Panc1 (cell line): ENCODE measurements around the gene CDKN2D.

Source experiments
- POLR2AphosphoS5 ChIP-seq: IDR thresholded peaks from 2 replicates; pipeline ENCODE4 v1.6.1; 2012; ENCODE audit warnings: mild to moderate bottlenecking, low read depth, low read length, moderate library complexity
- SIN3A ChIP-seq: IDR thresholded peaks from 2 replicates; pipeline ENCODE4 v1.6.1; 2012; ENCODE audit warnings: low read depth, mild to moderate bottlenecking, low read length, moderate library complexity, borderline replicate concordance; ENCODE audit not compliant: insufficient read depth
- TCF7L2 ChIP-seq: IDR thresholded peaks from 2 replicates; pipeline ENCODE4 v1.6.1; 2011; ENCODE audit warnings: mild to moderate bottlenecking, low read depth, low read length, inconsistent platforms
- TF ChIP-seq, protein P1 (sequence below): fragments of 450-650 bp; IDR thresholded peaks from 2 replicates; pipeline ENCODE4 v1.5.1; 2017; ENCODE audit warnings: mild to moderate bottlenecking
- TF ChIP-seq, protein P2 (sequence below), 2 experiments: IDR thresholded peaks; 2 replicates each; pipeline ENCODE4 v1.6.1; 2011 to 2012; ENCODE audit warnings: low read depth in 2 of 2, control low read depth in 1 of 2, low read length in 1 of 2, mild to moderate bottlenecking in 1 of 2, moderate library complexity in 1 of 2; ENCODE audit not compliant: insufficient read depth in 1 of 2

DNA sequence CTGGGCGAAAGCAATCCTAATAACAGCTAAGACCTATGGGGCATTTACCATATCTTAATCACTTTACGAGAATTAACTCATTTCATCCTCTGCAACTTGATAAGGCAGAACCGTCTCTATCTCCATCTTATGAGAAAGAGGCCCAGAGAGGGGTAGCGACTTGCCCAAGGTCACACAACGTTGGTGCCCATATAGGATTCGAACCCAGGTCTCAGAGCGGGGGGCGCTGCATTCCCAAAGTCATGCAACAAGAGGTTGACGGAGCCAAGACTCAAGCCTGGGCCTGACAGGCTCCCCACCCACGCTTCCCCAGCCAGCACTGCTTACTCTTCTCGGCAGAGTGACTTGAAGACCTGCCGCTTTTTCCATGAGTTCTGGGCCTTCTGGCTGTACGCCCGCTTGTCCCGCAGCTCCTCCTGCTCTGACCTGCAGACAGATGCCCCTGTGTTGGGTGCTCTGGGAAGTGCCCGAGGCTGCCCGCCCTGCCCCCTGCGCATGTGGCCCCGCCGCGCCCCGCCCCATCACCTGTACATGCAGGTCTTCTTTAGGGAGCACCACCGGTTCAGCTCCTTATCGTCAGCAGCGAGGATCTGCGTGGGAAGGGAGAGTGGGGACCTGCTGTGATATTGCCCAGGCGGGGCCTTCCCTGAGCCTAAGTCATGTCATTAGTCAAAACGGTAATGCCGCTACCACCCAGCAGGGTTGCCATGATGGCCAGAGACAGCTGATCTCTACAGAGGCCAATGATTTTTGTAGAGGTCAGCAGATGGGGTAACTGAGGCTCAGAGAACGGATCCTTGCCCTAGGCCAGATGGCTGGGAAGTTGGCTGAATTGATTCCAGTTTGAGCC lies 13.8 kb downstream of the CDKN2D start:
- TF ChIP-seq, protein P1, sequence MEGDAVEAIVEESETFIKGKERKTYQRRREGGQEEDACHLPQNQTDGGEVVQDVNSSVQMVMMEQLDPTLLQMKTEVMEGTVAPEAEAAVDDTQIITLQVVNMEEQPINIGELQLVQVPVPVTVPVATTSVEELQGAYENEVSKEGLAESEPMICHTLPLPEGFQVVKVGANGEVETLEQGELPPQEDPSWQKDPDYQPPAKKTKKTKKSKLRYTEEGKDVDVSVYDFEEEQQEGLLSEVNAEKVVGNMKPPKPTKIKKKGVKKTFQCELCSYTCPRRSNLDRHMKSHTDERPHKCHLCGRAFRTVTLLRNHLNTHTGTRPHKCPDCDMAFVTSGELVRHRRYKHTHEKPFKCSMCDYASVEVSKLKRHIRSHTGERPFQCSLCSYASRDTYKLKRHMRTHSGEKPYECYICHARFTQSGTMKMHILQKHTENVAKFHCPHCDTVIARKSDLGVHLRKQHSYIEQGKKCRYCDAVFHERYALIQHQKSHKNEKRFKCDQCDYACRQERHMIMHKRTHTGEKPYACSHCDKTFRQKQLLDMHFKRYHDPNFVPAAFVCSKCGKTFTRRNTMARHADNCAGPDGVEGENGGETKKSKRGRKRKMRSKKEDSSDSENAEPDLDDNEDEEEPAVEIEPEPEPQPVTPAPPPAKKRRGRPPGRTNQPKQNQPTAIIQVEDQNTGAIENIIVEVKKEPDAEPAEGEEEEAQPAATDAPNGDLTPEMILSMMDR, result no peak
- TF ChIP-seq POLR2AphosphoS5 (no peak), SIN3A (no peak), TCF7L2 (no peak)
- TF ChIP-seq, protein P2, sequence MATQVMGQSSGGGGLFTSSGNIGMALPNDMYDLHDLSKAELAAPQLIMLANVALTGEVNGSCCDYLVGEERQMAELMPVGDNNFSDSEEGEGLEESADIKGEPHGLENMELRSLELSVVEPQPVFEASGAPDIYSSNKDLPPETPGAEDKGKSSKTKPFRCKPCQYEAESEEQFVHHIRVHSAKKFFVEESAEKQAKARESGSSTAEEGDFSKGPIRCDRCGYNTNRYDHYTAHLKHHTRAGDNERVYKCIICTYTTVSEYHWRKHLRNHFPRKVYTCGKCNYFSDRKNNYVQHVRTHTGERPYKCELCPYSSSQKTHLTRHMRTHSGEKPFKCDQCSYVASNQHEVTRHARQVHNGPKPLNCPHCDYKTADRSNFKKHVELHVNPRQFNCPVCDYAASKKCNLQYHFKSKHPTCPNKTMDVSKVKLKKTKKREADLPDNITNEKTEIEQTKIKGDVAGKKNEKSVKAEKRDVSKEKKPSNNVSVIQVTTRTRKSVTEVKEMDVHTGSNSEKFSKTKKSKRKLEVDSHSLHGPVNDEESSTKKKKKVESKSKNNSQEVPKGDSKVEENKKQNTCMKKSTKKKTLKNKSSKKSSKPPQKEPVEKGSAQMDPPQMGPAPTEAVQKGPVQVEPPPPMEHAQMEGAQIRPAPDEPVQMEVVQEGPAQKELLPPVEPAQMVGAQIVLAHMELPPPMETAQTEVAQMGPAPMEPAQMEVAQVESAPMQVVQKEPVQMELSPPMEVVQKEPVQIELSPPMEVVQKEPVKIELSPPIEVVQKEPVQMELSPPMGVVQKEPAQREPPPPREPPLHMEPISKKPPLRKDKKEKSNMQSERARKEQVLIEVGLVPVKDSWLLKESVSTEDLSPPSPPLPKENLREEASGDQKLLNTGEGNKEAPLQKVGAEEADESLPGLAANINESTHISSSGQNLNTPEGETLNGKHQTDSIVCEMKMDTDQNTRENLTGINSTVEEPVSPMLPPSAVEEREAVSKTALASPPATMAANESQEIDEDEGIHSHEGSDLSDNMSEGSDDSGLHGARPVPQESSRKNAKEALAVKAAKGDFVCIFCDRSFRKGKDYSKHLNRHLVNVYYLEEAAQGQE (IDR thresholded peaks at IDR 0.05; ENCODE audit: insufficient read depth in 1 of 2, low read depth in 2 of 2, low read length in 1 of 2), result no peak
